Pancreas (tissue), 10 donors: ENCODE measurements around the gene MON2. TPM values are rescaled to one million over a fixed set of nuclear protein-coding genes. Genes with fewer than 3 reads are reported as not detected.

Experiments
- ATAC-seq, 4 donors: fragments of 200-7000 bp; cut with Tn5 transposase; one replicate each; pipeline versions ENCODE4 v1.8.0 to v1.9.1; 2020; ENCODE audit warnings: mild to moderate bottlenecking in 4 of 4, moderate library complexity in 4 of 4
- DNase-seq, 6 donors: peaks; one replicate each; pipeline ENCODE4 v3.0.0-alpha.2; 2020
- FAIRE-seq: peaks from 2 replicates; lab custom pipeline; 2012; peaks lifted over from hg19 to GRCh38; lab: Jason Lieb, UNC
- H3K27ac ChIP-seq, 4 donors: fragments of 200-600 bp; sonication (generic); 1 replicate in 3 of 4; 2 replicates in 1 of 4; pipeline versions ENCODE4 v1.5.0 to v1.8.0; 2020
- H3K27me3 ChIP-seq, 4 donors: fragments of 200-600 bp; one replicate each; pipeline ENCODE4 v1.8.0; 2021
- H3K36me3 ChIP-seq, 3 donors: fragments of 200-600 bp; sonication (generic) in 1 of 3; one replicate each; pipeline versions ENCODE4 v1.5.0 to v1.8.0; 2020 to 2021
- H3K4me1 ChIP-seq, 3 donors: fragments of 200-600 bp; one replicate each; pipeline ENCODE4 v1.8.0; 2021
- H3K4me3 ChIP-seq, 4 donors: fragments of 200-600 bp; sonication (generic) in 2 of 4; one replicate each; pipeline versions ENCODE4 v1.5.0 to v1.8.0; 2020 to 2021
- H3K9me3 ChIP-seq, 4 donors: fragments of 200-600 bp; one replicate each; pipeline ENCODE4 v1.8.0; 2021
- CTCF ChIP-seq, 4 donors: fragments of 200-600 bp; sonication (generic) in 3 of 4; IDR thresholded peaks; one replicate each; pipeline versions ENCODE4 v1.5.0 to v1.8.0; 2021; ENCODE audit warnings: antibody characterized with exemption in 4 of 4
- WGBS, 2 donors: extraction: QIAGEN DNeasy Blood & Tissue Kit; methylation state at CpG; one replicate each; pipeline ENCODE4 v1.1.7; 2013; 5-methylcytosine and 5-hydroxymethylcytosine counted together
- intact Hi-C, 3 donors: fragments of 100-400 bp; cut with DNase I; formaldehyde crosslinking; loops; one replicate each; pipeline versions ENCODE4 v1.11.1 to v1.14.2; 2022
- polyA plus RNA-seq, 2 donors: library from polyadenylated mRNA; stranded (reverse); fragments of 200-250 nt; gene quantifications; one replicate each; pipeline ENCODE4 v1.2.3, GENCODE V29; 2013
- total RNA-seq, 6 donors: library from RNA; stranded (reverse); fragmentation: NEBNext Ultra II Directional in 4 of 6; extraction: Animal tissue kit (Norgen Biotek cat#: 25700) in 4 of 6; gene quantifications; one replicate each; pipeline versions ENCODE4 v1.2.1 to v1.2.4, GENCODE V29; 2021 to 2023
- donor health status: healthy with polysubstance abuse.
- donor health status: DM: no; HTN: no; CAD: no; lungs with moderate emphysema.
- donor health status: DM: no; HTN: no; CAD: no.
- donor health status: control.
- donor health status: control.
- donor health status: Bipolar disorder and iron deficiency.
- donor health status: DM: yes; HTN: yes; CAD: no.
- donor health status: DM: no; HTN: no; CAD: no.
- donor health status: DM: no; HTN: no; CAD: no.
- donor health status: DM: yes; HTN: yes; CAD: no.

The MON2 gene
- total and polyA plus RNA-seq, 8 donors, result 14.6 to 46.8 (median 30.7) TPM

DNA sequence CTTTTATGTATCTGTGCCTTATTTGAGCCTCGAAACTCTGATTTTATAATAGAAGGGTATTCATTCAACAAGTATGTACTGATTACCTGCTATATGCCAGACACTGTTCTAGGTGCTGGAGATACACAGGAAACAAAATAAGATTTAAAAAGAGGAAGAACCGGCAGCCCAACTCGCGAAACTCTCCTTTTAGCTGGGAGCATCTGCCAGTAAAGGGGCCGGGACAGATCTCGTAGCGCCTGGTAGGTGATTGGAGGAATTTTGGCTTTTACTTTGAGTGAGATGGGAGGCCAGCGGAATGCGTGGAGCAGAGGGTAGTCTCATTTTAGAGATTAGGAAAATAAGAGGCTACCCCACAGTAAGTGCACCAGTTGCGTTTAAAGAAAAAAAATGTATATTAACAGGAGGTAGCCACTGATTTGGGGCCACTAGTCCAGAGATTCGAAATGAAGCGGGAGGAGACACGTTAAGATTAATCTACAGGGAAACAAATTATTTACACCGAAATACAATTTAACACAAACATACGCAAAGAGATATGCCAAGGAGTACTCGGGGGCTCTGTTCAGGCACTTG is 520 bp upstream of the MON2 start:
- no peaks in the 10 kb centered on the region for H3K36me3 ChIP-seq
- FAIRE-seq (no peak), DNase-seq (peak in 2 of 6 donors; percentile 9 to 31), ATAC-seq (peak; percentile 32 to 52 (median 48))
- H3K4me1 ChIP-seq, result peaks cover 2 to 26% (median 7%) of the 10 kb centered on the region in 3 donors
- no peak for TF ChIP-seq CTCF (IDR thresholded peaks at IDR 0.05)
- peak overlapping the region; percentile 84 to 94 (median 88) for H3K27ac ChIP-seq
- no peaks in the 10 kb centered on the region for H3K9me3 ChIP-seq
- peak overlapping the region; percentile 91 to 95 (median 92) for H3K4me3 ChIP-seq
- WGBS, 2 donors, result 0 to 1% methylated on average over 16 of the region's 16 CpGs
- no peaks in the 10 kb centered on the region for H3K27me3 ChIP-seq
- intact Hi-C loops, result no loop called here

- no peak for TF ChIP-seq CTCF (IDR thresholded peaks at IDR 0.05)
- FAIRE-seq (no peak), DNase-seq (no peak), ATAC-seq (no peak)
- H3K27me3 ChIP-seq, result no peaks in the 10 kb centered on the region
- no peak overlapping the region for H3K27ac ChIP-seq
- peak overlapping the region in 2 of 4 donors; percentile 92 to 93 for H3K4me3 ChIP-seq
- H3K9me3 ChIP-seq, result no peaks in the 10 kb centered on the region
- intact Hi-C loops, result no loop called here
- peaks cover 2 to 26% (median 7%) of the 10 kb centered on the region in 3 donors for H3K4me1 ChIP-seq
- no peaks in the 10 kb centered on the region for H3K36me3 ChIP-seq
- 30 to 31% methylated on average over 2 of the region's 2 CpGs for WGBS, 2 donors
These were observed 1.8 kb downstream of the MON2 start for GRCh38 chr12:62468397-62468796.

DNA sequence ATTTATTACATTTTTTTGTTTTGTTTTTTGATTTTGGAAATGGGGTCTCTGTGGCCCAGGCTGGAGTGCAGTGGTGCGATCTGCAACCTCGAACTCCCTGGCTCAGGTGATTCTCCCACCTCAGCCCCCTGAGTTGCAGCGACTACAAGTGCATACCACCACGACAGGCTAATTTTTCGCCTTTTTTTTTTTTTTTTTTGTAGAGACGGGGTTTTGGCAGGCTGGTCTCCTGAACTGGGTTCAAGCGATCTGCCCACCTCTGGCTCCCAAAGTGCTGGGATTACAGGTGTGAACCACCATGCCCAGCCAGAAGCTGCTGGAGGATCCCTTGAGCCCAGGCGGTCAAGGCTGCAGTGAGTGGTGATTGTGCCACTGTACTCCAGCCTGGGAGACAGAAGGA is 2.3 kb downstream of the MON2 start:
- ATAC-seq, result no peak
- no peaks in the 10 kb centered on the region for H3K27me3 ChIP-seq
- FAIRE-seq, result no peak
- H3K9me3 ChIP-seq, result no peaks in the 10 kb centered on the region
- intact Hi-C loops, result no loop called here
- peak overlapping the region in 2 of 4 donors; percentile 92 to 93 for H3K4me3 ChIP-seq
- no peak overlapping the region for H3K27ac ChIP-seq
- DNase-seq, result no peak
- TF ChIP-seq CTCF (IDR thresholded peaks at IDR 0.05), result no peak
- WGBS, 2 donors, result 67 to 72% methylated on average over 8 of the region's 8 CpGs
- peaks cover 2 to 26% (median 7%) of the 10 kb centered on the region in 3 donors for H3K4me1 ChIP-seq
- H3K36me3 ChIP-seq, result no peaks in the 10 kb centered on the region

GRCh38 chr12:62469704-62470103 is 3.1 kb downstream of the MON2 start:
- Histone ChIP-seq H3K27ac (no peak overlapping the region), H3K4me1 (peaks cover 2 to 26% (median 7%) of the 10 kb centered on the region in 3 donors), H3K27me3 (no peaks in the 10 kb centered on the region), H3K4me3 (no peak overlapping the region), H3K9me3 (no peaks in the 10 kb centered on the region), H3K36me3 (no peaks in the 10 kb centered on the region)
- 85 to 87% methylated on average over 2 of the region's 2 CpGs for WGBS, 2 donors
- FAIRE-seq (no peak), DNase-seq (no peak), ATAC-seq (no peak)
- TF ChIP-seq CTCF (IDR thresholded peaks at IDR 0.05), result no peak
- intact Hi-C loops, result no loop called here

DNA sequence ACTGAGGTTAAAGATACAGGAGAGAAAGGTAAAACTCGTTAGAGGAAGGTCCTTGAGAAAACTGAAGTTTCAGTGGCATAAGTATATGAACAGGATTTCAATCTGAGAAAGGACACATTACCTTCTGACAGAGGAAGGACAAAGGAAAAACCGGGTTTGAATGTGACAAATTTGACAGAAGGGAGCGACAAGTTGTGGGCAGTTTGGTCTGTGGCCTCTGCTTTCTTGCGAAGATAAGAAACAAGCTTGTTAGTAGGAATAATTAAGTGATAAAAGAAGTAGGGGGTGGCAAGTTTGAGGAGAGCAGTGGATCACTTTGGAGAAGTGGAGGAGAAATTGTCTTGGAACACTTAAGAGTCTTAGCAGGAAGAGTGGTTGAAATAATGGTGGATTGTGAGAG is 5.1 kb downstream of the MON2 start:
- H3K4me1 ChIP-seq, result peaks cover 2 to 26% (median 4%) of the 10 kb centered on the region in 3 donors

More for the DNA sequence above, 5.1 kb downstream of the MON2 start:
- no peak for FAIRE-seq
- DNase-seq, result no peak
- no peak for TF ChIP-seq CTCF (IDR thresholded peaks at IDR 0.05)
- H3K9me3 ChIP-seq, result no peaks in the 10 kb centered on the region
- 71 to 75% methylated on average over 4 of the region's 4 CpGs for WGBS, 2 donors
- H3K27me3 ChIP-seq, result no peaks in the 10 kb centered on the region
- H3K36me3 ChIP-seq, result no peaks in the 10 kb centered on the region
- H3K4me3 ChIP-seq, result no peak overlapping the region
- ATAC-seq, result no peak
- intact Hi-C loops, result no loop called here
- H3K27ac ChIP-seq, result no peak overlapping the region
